HCT116 (cell line): ENCODE data around the gene TMEM109. TPM values are rescaled to one million over a fixed set of nuclear protein-coding genes. Genes with fewer than 3 reads are reported as not detected.

Source experiments
- ATAC-seq: fragments of 200-7000 bp; cut with Tn5 transposase; 2 replicates; pipeline ENCODE4 v1.9.1; 2020; ENCODE audit warnings: mild to moderate bottlenecking, moderate library complexity
- BruUV-seq: library from RNA; stranded (reverse); fragments of 400-500 nt; replicated peaks from 2 replicates; lab custom pipeline; 2021; lab: Mats Ljungman, UMichigan
- CTCF ChIA-PET: fragments of 300-600 bp; sonication (Branson Sonifier 250); formaldehyde crosslinking; loops from one replicate; lab custom pipeline; 2021; ENCODE audit warnings: antibody characterized with exemption; lab: Charles Lee
- POLR2A ChIA-PET: fragments of 300-600, 350-600 bp; sonication (Branson Sonifier 250); formaldehyde crosslinking; loops from one replicate; lab custom pipeline; 2021; ENCODE audit warnings: antibody characterized with exemption; lab: Charles Lee
- RAD21 ChIA-PET, 2 experiments: fragments of 300-600 bp; sonication (Branson Sonifier 250); formaldehyde crosslinking; loops; one replicate each; lab custom pipeline; 2023; ENCODE audit warnings: low total read pairs in 2 of 2; ENCODE audit not compliant: uncharacterized antibody in 2 of 2, unreplicated experiment in 2 of 2, low non-redundant PET in 1 of 2; lab: Charles Lee
- DNase-seq: peaks from one replicate; pipeline ENCODE4 v3.0.0-alpha.2; 2010; ENCODE audit warnings: low read depth, low spot score
- H2AFZ ChIP-seq: fragments of 200-600 bp; shearing (Covaris generic), sonication (generic); 2 replicates; pipeline ENCODE4 v1.6.1; 2017; ENCODE audit warnings: low read depth, mixed run types, mixed read lengths, antibody characterized with exemption, low read length; ENCODE audit not compliant: poor library complexity, severe bottlenecking
- H3K27ac ChIP-seq: 2 replicates; pipeline ENCODE4 v1.5.1; 2012; ENCODE audit warnings: low read depth, low read length
- H3K27me3 ChIP-seq: fragments of 200-600 bp; sonication (generic); 2 replicates; pipeline ENCODE4 v1.6.1; 2016; ENCODE audit warnings: mixed run types, low read length, mixed read lengths; ENCODE audit not compliant: insufficient read depth
- H3K36me3 ChIP-seq, 2 experiments: fragments of 200-500 bp in 1 of 2; fragments of 200-600 bp in 1 of 2; sonication (Bioruptor generic) in 1 of 2; sonication (generic) in 1 of 2; 2 replicates each; pipeline versions ENCODE4 v1.5.1 to v1.6.1; 2014 to 2016; ENCODE audit warnings: low read length in 2 of 2, inconsistent platforms in 1 of 2, mixed read lengths in 1 of 2, mixed run types in 1 of 2; ENCODE audit not compliant: insufficient read depth in 2 of 2, control insufficient read depth in 1 of 2
- H3K4me1 ChIP-seq, 2 experiments: fragments of 200-600 bp in 1 of 2; sonication (generic) in 1 of 2; 2 replicates each; pipeline versions ENCODE4 v1.5.1 to v1.6.1; 2012 to 2017; ENCODE audit warnings: low read length in 2 of 2, inconsistent platforms in 1 of 2, mild to moderate bottlenecking in 1 of 2, mixed read lengths in 1 of 2, mixed run types in 1 of 2, moderate library complexity in 1 of 2; ENCODE audit not compliant: insufficient read depth in 2 of 2, control insufficient read depth in 1 of 2
- H3K4me2 ChIP-seq: fragments of 200-600 bp; sonication (generic); 2 replicates; pipeline ENCODE4 v1.6.1; 2017; ENCODE audit warnings: mixed run types, low read length, mixed read lengths
- H3K4me3 ChIP-seq, 2 experiments: fragments of 200-600 bp in 1 of 2; sonication (generic) in 1 of 2; replicated peaks in 1 of 2; 2 replicates each; pipeline ENCODE4 v1.5.1; 2011 to 2016; ENCODE audit warnings: low read length in 2 of 2, control low read depth in 1 of 2, low read depth in 1 of 2, mild to moderate bottlenecking in 1 of 2, mixed read lengths in 1 of 2, mixed run types in 1 of 2
- H3K79me2 ChIP-seq: fragments of 200-600 bp; sonication (generic); 2 replicates; pipeline ENCODE4 v1.6.1; 2017; ENCODE audit warnings: mild to moderate bottlenecking, mixed run types, low read length, moderate library complexity, mixed read lengths; ENCODE audit not compliant: insufficient read depth
- H3K9ac ChIP-seq: fragments of 200-600 bp; sonication (generic); 2 replicates; pipeline ENCODE4 v1.6.1; 2016; ENCODE audit warnings: low read length, mixed read lengths
- H3K9me2 ChIP-seq: fragments of 200-600 bp; sonication (generic), shearing (Covaris generic); 2 replicates; pipeline ENCODE4 v1.6.1; 2017; ENCODE audit warnings: mixed run types, mild to moderate bottlenecking, moderate library complexity; ENCODE audit not compliant: insufficient read depth
- H3K9me3 ChIP-seq, 2 experiments: fragments of 200-500 bp in 1 of 2; fragments of 200-600 bp in 1 of 2; sonication (Bioruptor generic) in 1 of 2; sonication (generic) in 1 of 2; 2 replicates each; pipeline ENCODE4 v1.6.1; 2014 to 2017; ENCODE audit warnings: low read length in 2 of 2, mixed read lengths in 2 of 2, inconsistent platforms in 1 of 2, low read depth in 1 of 2, mild to moderate bottlenecking in 1 of 2, mixed run types in 1 of 2, moderate library complexity in 1 of 2; ENCODE audit not compliant: control insufficient read depth in 1 of 2, insufficient read depth in 1 of 2
- H4K20me1 ChIP-seq: fragments of 200-600 bp; sonication (generic), shearing (Covaris generic); 2 replicates; pipeline ENCODE4 v1.6.1; 2017; ENCODE audit warnings: mixed run types, mild to moderate bottlenecking, moderate library complexity; ENCODE audit not compliant: insufficient read depth
- CEBPB ChIP-seq: IDR thresholded peaks from 2 replicates; pipeline ENCODE4 v1.6.1; 2012; ENCODE audit warnings: low read depth
- CTCF ChIP-seq, 3 experiments: fragments of 200-600 bp in 1 of 3; sonication (generic) in 1 of 3; IDR thresholded peaks in 2 of 3; conservative IDR thresholded peaks in 1 of 3; 2 replicates each; pipeline ENCODE4 v1.5.1; 2012 to 2017; ENCODE audit warnings: low read depth in 2 of 3, low read length in 2 of 3, antibody characterized with exemption in 1 of 3, borderline replicate concordance in 1 of 3, control low read depth in 1 of 3, mild to moderate bottlenecking in 1 of 3, mixed read lengths in 1 of 3, mixed run types in 1 of 3, moderate library complexity in 1 of 3; ENCODE audit not compliant: insufficient read depth in 1 of 3
- RAD21 ChIP-seq: IDR thresholded peaks from 2 replicates; pipeline ENCODE4 v1.6.1; 2012; ENCODE audit warnings: low read depth, mild to moderate bottlenecking
- SRF ChIP-seq: IDR thresholded peaks from 2 replicates; pipeline ENCODE4 v1.6.1; 2012; ENCODE audit warnings: low read depth
- ZFX ChIP-seq: fragments of 450-650 bp; IDR thresholded peaks from 2 replicates; pipeline ENCODE4 v1.6.1; 2017
- ZNF274 ChIP-seq: fragments of 200-500 bp; sonication (Bioruptor generic); IDR thresholded peaks from 2 replicates; pipeline ENCODE4 v1.6.1; 2014; ENCODE audit warnings: mild to moderate bottlenecking, low read depth, low read length, inconsistent platforms
- intact Hi-C: fragments of 100-400 bp; cut with micrococcal nuclease; formaldehyde crosslinking; loops from 2 replicates; pipeline ENCODE4 v1.10.0; 2022
- total RNA-seq: library from RNA; stranded (reverse); gene quantifications from one replicate; pipeline ENCODE4 v1.2.1, GENCODE V29; 2021; ENCODE audit not compliant: unreplicated experiment
- TF ChIP-seq, protein P1 (sequence below): IDR thresholded peaks from 2 replicates; pipeline ENCODE4 v1.6.1; 2012; ENCODE audit warnings: low read depth

TMEM109 gene
- total RNA-seq, 1 experiment from 2014 or later = 44.4 TPM

DNA sequence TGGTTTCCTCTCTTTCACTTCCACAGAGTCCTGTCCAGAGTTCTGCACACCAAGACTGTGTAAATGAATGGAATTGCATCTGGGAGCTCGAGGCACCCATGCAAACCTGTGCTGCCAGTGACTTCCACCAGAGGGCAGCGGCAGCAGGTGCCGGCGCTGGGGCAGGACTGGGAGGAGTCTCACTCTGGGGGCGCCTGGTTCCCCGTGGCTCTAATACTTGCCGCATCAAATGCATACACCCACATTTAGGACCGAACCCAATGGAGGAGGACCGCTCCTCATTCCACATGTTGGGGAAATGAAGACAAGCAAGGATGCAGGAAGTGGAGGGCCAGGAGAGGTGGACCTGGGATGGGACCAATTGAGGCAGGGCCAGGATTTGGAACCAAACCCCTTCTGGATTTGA is 56.4 kb downstream of the TMEM109 start:
- DNase-seq = peak; percentile 16
- POLR2A ChIA-PET = no interaction called here
- no peak overlapping the region for H3K4me2 ChIP-seq

More for the DNA sequence above, 56.4 kb downstream of the TMEM109 start:
- ChIA-PET CTCF (interaction anchor here (0.5 to 2.5 kb wide), 8 partner anchors 9 to 217 kb away, joined by 3 to 11 read pairs (median 3); partner anchors contain the start of gene TMEM109), RAD21 (interaction anchor here in 1 of 2 experiments (0.7 kb wide), 1 partner anchor 200 kb away, joined by 3 read pairs; no protein-coding TSS in a partner anchor)
- TF ChIP-seq, protein P1, sequence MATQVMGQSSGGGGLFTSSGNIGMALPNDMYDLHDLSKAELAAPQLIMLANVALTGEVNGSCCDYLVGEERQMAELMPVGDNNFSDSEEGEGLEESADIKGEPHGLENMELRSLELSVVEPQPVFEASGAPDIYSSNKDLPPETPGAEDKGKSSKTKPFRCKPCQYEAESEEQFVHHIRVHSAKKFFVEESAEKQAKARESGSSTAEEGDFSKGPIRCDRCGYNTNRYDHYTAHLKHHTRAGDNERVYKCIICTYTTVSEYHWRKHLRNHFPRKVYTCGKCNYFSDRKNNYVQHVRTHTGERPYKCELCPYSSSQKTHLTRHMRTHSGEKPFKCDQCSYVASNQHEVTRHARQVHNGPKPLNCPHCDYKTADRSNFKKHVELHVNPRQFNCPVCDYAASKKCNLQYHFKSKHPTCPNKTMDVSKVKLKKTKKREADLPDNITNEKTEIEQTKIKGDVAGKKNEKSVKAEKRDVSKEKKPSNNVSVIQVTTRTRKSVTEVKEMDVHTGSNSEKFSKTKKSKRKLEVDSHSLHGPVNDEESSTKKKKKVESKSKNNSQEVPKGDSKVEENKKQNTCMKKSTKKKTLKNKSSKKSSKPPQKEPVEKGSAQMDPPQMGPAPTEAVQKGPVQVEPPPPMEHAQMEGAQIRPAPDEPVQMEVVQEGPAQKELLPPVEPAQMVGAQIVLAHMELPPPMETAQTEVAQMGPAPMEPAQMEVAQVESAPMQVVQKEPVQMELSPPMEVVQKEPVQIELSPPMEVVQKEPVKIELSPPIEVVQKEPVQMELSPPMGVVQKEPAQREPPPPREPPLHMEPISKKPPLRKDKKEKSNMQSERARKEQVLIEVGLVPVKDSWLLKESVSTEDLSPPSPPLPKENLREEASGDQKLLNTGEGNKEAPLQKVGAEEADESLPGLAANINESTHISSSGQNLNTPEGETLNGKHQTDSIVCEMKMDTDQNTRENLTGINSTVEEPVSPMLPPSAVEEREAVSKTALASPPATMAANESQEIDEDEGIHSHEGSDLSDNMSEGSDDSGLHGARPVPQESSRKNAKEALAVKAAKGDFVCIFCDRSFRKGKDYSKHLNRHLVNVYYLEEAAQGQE = no peak
- TF ChIP-seq SRF = no peak
- no peak for TF ChIP-seq ZNF274
- no peak for TF ChIP-seq ZFX
- peak; percentile 83 to 93 (median 87); a peak in 5 of 6 replicates for TF ChIP-seq CTCF (IDR thresholded peaks at IDR 0.05 in 2 of 3, conservative IDR thresholded peaks at IDR 0.05 in 1 of 3; ENCODE audit: borderline replicate concordance in 1 of 3, insufficient read depth in 1 of 3, low read depth in 2 of 3, low read length in 2 of 3)
- peak; percentile 80 for TF ChIP-seq RAD21
- no peak for TF ChIP-seq CEBPB
- no peak overlapping the region for H3K27ac ChIP-seq
- H2AFZ ChIP-seq = no peak overlapping the region
- H3K9ac ChIP-seq = no peak overlapping the region
- ATAC-seq = peak; percentile 99
- H3K9me2 ChIP-seq = no peaks in the 10 kb centered on the region
- no peaks in the 10 kb centered on the region for H3K27me3 ChIP-seq
- no peaks in the 10 kb centered on the region; a peak in 2 of 4 replicates for H3K9me3 ChIP-seq
- H3K4me1 ChIP-seq = no peaks in the 10 kb centered on the region
- no peaks in the 10 kb centered on the region for H3K79me2 ChIP-seq
- no peaks in the 10 kb centered on the region for H3K36me3 ChIP-seq
- intact Hi-C loops = loop anchor here (1.0 to 2.0 kb wide), 2 partner anchors 159 to 216 kb away; no protein-coding TSS in a partner anchor
- no peaks in the 10 kb centered on the region for H4K20me1 ChIP-seq
- H3K4me3 ChIP-seq = no peak overlapping the region
- no TSS peak for BruUV-seq
